Endothelial cell of umbilical vein (primary cell): Measurements from ENCODE around the gene ACOX1. TPM values are rescaled to one million over a fixed set of nuclear protein-coding genes. Genes with fewer than 3 reads are reported as not detected.

Experiments used
- BruUV-seq: library from RNA; stranded (reverse); fragments of 400-500 nt; replicated peaks from 2 replicates; lab custom pipeline; 2021; lab: Mats Ljungman, UMichigan
- CTCF ChIA-PET: fragments of 300-600, 350-600 bp; sonication (Branson Sonifier 250); formaldehyde crosslinking; loops from one replicate; lab custom pipeline; 2021; ENCODE audit warnings: antibody characterized with exemption, inconsistent platforms; lab: Charles Lee
- POLR2A ChIA-PET: fragments of 300-600, 350-600 bp; sonication (Branson Sonifier 250); formaldehyde crosslinking; loops from one replicate; lab custom pipeline; 2021; ENCODE audit warnings: antibody characterized with exemption, inconsistent platforms; lab: Charles Lee
- DNase-seq: peaks from one replicate; pipeline ENCODE4 v3.0.0-alpha.2; 2011; ENCODE audit warnings: low read depth, low spot score
- FAIRE-seq: peaks from 2 replicates; lab custom pipeline; 2011; peaks lifted over from hg19 to GRCh38; lab: Jason Lieb, UNC
- H2AFZ ChIP-seq: 2 replicates; pipeline ENCODE4 v1.6.0; 2012; ENCODE audit warnings: low read depth, low read length, control low read depth, inconsistent platforms
- H3K27ac ChIP-seq: 2 replicates; pipeline ENCODE4 v1.5.1; 2011; ENCODE audit warnings: low read depth, mild to moderate bottlenecking, control low read depth, low read length, moderate library complexity; ENCODE audit not compliant: insufficient read depth
- H3K27me3 ChIP-seq, 2 experiments: 2 replicates each; pipeline versions ENCODE4 v1.6.0 to v1.6.1; 2011; ENCODE audit warnings: low read length in 2 of 2, mixed read lengths in 1 of 2; ENCODE audit not compliant: control insufficient read depth in 2 of 2, insufficient read depth in 2 of 2
- H3K36me3 ChIP-seq, 2 experiments: 2 replicates in 1 of 2; 3 replicates in 1 of 2; pipeline ENCODE4 v1.5.1; 2011; ENCODE audit warnings: low read length in 2 of 2, mild to moderate bottlenecking in 1 of 2, moderate library complexity in 1 of 2; ENCODE audit not compliant: control insufficient read depth in 2 of 2, insufficient read depth in 2 of 2; ENCODE audit errors: extremely low read depth in 1 of 2
- H3K4me1 ChIP-seq: 3 replicates; pipeline ENCODE4 v1.5.1; 2011; ENCODE audit warnings: mild to moderate bottlenecking, low read length; ENCODE audit not compliant: control insufficient read depth, insufficient read depth; ENCODE audit errors: extremely low read depth
- H3K4me2 ChIP-seq: 2 replicates; pipeline ENCODE4 v1.6.1; 2011; ENCODE audit warnings: low read length, control low read depth, mixed read lengths; ENCODE audit not compliant: insufficient read depth
- H3K4me3 ChIP-seq, 3 experiments: fragments of 200-600 bp in 1 of 3; sonication (generic), shearing (Covaris generic) in 1 of 3; replicated peaks in 1 of 3; 2 replicates each; pipeline ENCODE4 v1.5.1; 2011 to 2016; ENCODE audit warnings: control low read depth in 3 of 3, low read length in 3 of 3, mild to moderate bottlenecking in 2 of 3, inconsistent platforms in 1 of 3, low read depth in 1 of 3, moderate library complexity in 1 of 3; ENCODE audit not compliant: insufficient read depth in 1 of 3
- H3K79me2 ChIP-seq: 2 replicates; pipeline ENCODE4 v1.6.0; 2012; ENCODE audit warnings: low read length, inconsistent platforms; ENCODE audit not compliant: control insufficient read depth, insufficient read depth
- H3K9ac ChIP-seq: replicated peaks from 2 replicates; pipeline ENCODE3; 2011; ENCODE audit warnings: low read length, control low read depth; ENCODE audit not compliant: insufficient read depth; ENCODE audit errors: extremely low read depth
- H3K9me1 ChIP-seq: replicated peaks from 3 replicates; pipeline ENCODE4 v1.6.0; 2011; ENCODE audit warnings: mild to moderate bottlenecking, low read length; ENCODE audit not compliant: control insufficient read depth, insufficient read depth; ENCODE audit errors: extremely low read depth
- H3K9me3 ChIP-seq: replicated peaks from 2 replicates; pipeline ENCODE4 v1.5.1; 2012; ENCODE audit warnings: low read length, inconsistent platforms; ENCODE audit not compliant: control insufficient read depth, insufficient read depth
- H4K20me1 ChIP-seq: replicated peaks from 2 replicates; pipeline ENCODE3; 2011; ENCODE audit warnings: mild to moderate bottlenecking, low read length; ENCODE audit not compliant: control insufficient read depth, insufficient read depth; ENCODE audit errors: extremely low read depth
- FOS ChIP-seq: IDR thresholded peaks from 2 replicates; pipeline ENCODE4 v1.6.1; 2011; ENCODE audit warnings: mild to moderate bottlenecking, low read length, moderate library complexity, borderline replicate concordance; ENCODE audit not compliant: insufficient read depth
- GATA2 ChIP-seq: IDR thresholded peaks from 2 replicates; pipeline ENCODE4 v1.7.0; 2011; ENCODE audit warnings: low read depth, mild to moderate bottlenecking, moderate library complexity, mixed read lengths, low read length; ENCODE audit not compliant: insufficient read length, insufficient read depth
- MYC ChIP-seq: IDR thresholded peaks from one replicate; pipeline ENCODE4 v1.6.1; 2011; ENCODE audit warnings: mild to moderate bottlenecking, low read depth, low read length
- POLR2A ChIP-seq: IDR thresholded peaks from 2 replicates; pipeline ENCODE4 v1.6.1; 2012; ENCODE audit warnings: low read depth, mild to moderate bottlenecking, control low read depth, low read length
- POLR2AphosphoS5 ChIP-seq: IDR thresholded peaks from 2 replicates; pipeline ENCODE4 v1.6.1; 2012; ENCODE audit warnings: low read depth, mild to moderate bottlenecking, control low read depth, low read length, moderate library complexity; ENCODE audit not compliant: insufficient read depth
- dilution Hi-C: fragments of 300-500 bp; cut with MboI; formaldehyde crosslinking; loops from one replicate; pipeline ENCODE4 v1.15.0; 2019; ENCODE audit warnings: low sequenced_read_pairs; ENCODE audit not compliant: extremely low pct_ligation_motif_present
- intact Hi-C: fragments of 100-400 bp; cut with micrococcal nuclease; formaldehyde crosslinking; loops from one replicate; pipeline ENCODE4 v1.10.0; 2022
- polyA plus RNA-seq, 4 experiments: library from polyadenylated mRNA; depleted of rRNA in 3 of 4; stranded (reverse) in 3 of 4; unstranded in 1 of 4; fragments of >200 nt; gene quantifications; 2 replicates each; pipeline versions ENCODE4 v1.2.1 to v1.2.3, GENCODE V29; 2011 to 2012; ENCODE audit warnings: missing spikeins in 1 of 4
- total RNA-seq: library from RNA; stranded (reverse); gene quantifications from 2 replicates; pipeline ENCODE4 v1.2.3, GENCODE V29; 2021
- TF ChIP-seq, protein P1 (sequence below), 2 donors: IDR thresholded peaks; 1 replicate in 1 of 2; 2 replicates in 1 of 2; pipeline ENCODE4 v1.5.1; 2011; ENCODE audit warnings: low read length in 2 of 2, mild to moderate bottlenecking in 2 of 2, moderate library complexity in 2 of 2, control low read depth in 1 of 2, inconsistent platforms in 1 of 2, low read depth in 1 of 2; ENCODE audit not compliant: insufficient read depth in 1 of 2; ENCODE audit errors: extremely low read depth in 1 of 2
- TF ChIP-seq, protein P2 (sequence below): IDR thresholded peaks from 2 replicates; pipeline ENCODE4 v1.6.1; 2011; ENCODE audit not compliant: insufficient read depth, insufficient read length

Gene ACOX1
- total and polyA plus RNA-seq, 2 donors (not counting 3 experiments of a cell fraction or from before 2014, with no cell fraction given) = 17.9 to 45.1 TPM

DNA sequence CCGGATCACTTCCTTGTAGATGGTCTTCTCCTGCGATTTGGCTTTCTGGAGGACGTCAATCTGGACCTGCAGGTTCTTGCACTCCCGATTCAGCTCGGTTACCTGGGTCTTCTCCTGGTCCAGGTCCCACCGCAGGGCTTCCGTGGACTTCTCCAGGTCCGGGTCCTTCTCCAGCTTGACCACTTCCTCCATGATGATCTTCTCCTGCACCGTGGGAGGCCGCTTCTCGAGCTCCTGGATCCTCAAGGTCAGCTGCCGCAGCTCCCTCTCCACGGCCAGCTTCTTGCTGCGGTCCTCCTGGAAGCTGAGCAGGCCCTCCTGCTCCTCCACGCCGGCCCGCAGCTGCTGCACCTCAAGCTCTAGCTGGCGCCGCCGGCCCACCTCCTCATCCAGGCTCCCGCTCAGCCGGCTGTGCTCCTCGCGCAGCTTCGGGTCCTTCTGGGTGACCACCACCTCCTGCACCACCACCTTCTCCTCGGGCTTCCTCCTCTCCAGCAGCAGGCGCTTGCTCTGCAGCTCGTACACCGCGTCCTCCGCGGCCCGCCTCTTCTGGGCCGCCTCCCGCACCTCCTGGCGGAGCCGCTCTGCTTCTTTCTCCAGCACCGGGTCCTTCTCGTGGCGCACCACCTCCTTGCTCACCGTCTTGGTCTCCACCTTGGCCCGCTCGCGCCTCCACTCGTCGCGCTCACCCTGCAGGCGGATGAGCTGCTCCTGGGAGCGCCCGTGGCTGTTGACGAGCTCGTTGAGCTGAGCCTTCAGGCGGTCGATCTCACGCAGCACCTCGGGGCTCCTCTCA lies 29.9 kb upstream of the ACOX1 start:
- H3K79me2 ChIP-seq = no peaks in the 10 kb centered on the region
- H3K4me1 ChIP-seq = no peaks in the 10 kb centered on the region
- H3K4me3 ChIP-seq = no peak overlapping the region
- no peak overlapping the region for H3K27ac ChIP-seq
- no peak overlapping the region for H2AFZ ChIP-seq
- H3K9me3 ChIP-seq = no peaks in the 10 kb centered on the region
- no peaks in the 10 kb centered on the region for H3K27me3 ChIP-seq
- no peak overlapping the region for H3K4me2 ChIP-seq
- H3K36me3 ChIP-seq = no peaks in the 10 kb centered on the region
- H4K20me1 ChIP-seq = no peaks in the 10 kb centered on the region
- no peak overlapping the region for H3K9ac ChIP-seq
- POLR2A ChIA-PET = no interaction called here
- dilution Hi-C loops (no loop called here), intact Hi-C loops (loop anchor here (10.0 kb wide), 1 partner anchor 234 kb away; a partner anchor contains a TSS)
- no TSS peak for BruUV-seq
- CTCF ChIA-PET = interaction anchor here (0.9 to 4.6 kb wide), 8 partner anchors 10 to 281 kb away, joined by 3 to 35 read pairs (median 4); partner anchors contain the start of genes CDK3 and MRPL38
- no peaks in the 10 kb centered on the region for H3K9me1 ChIP-seq
- no peak for FAIRE-seq
- TF ChIP-seq, protein P1, sequence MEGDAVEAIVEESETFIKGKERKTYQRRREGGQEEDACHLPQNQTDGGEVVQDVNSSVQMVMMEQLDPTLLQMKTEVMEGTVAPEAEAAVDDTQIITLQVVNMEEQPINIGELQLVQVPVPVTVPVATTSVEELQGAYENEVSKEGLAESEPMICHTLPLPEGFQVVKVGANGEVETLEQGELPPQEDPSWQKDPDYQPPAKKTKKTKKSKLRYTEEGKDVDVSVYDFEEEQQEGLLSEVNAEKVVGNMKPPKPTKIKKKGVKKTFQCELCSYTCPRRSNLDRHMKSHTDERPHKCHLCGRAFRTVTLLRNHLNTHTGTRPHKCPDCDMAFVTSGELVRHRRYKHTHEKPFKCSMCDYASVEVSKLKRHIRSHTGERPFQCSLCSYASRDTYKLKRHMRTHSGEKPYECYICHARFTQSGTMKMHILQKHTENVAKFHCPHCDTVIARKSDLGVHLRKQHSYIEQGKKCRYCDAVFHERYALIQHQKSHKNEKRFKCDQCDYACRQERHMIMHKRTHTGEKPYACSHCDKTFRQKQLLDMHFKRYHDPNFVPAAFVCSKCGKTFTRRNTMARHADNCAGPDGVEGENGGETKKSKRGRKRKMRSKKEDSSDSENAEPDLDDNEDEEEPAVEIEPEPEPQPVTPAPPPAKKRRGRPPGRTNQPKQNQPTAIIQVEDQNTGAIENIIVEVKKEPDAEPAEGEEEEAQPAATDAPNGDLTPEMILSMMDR (IDR thresholded peaks at IDR 0.05; ENCODE audit: extremely low read depth in 1 of 2, insufficient read depth in 1 of 2, low read depth in 1 of 2, low read length in 2 of 2) = no peak
- TF ChIP-seq GATA2 (no peak), POLR2AphosphoS5 (no peak), POLR2A (no peak), FOS (no peak), MYC (no peak)
- TF ChIP-seq, protein P2, sequence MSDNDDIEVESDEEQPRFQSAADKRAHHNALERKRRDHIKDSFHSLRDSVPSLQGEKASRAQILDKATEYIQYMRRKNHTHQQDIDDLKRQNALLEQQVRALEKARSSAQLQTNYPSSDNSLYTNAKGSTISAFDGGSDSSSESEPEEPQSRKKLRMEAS = no peak
- no peak for DNase-seq
